ENCODE data around the gene FRY. TPM values are rescaled to one million over a fixed set of nuclear protein-coding genes. Genes with fewer than 3 reads are reported as not detected.

FRY gene
- total RNA-seq, 2 donors from 2014 or later = 16.4 to 33.3 TPM

GRCh38 chr13:32135056-32135390 lies 103.4 kb downstream of the FRY start:
- 79% methylated on average over 4 of the region's 4 CpGs for WGBS
- Histone ChIP-seq H3K27ac (no peak overlapping the region), H3K9me3 (no peaks in the 10 kb centered on the region), H3K27me3 (replicated peaks; ENCODE audit: insufficient read depth) (no peaks in the 10 kb centered on the region), H3K4me3 (no peak overlapping the region), H3K36me3 (no peaks in the 10 kb centered on the region), H3K4me1 (replicated peaks) (no peaks in the 10 kb centered on the region)
- intact Hi-C loops (cut with DNase I) = no loop called here
- no peak for TF ChIP-seq CTCF (IDR thresholded peaks at IDR 0.05)
- TF ChIP-seq POLR2AphosphoS5 (IDR thresholded peaks at IDR 0.05) = no peak
- no peak for TF ChIP-seq POLR2A (IDR thresholded peaks at IDR 0.05)
- DNase-seq (ENCODE audit: low spot score) = no peak

GRCh38 chr13:32135655-32136054 lies 104.1 kb downstream of the FRY start:
- Histone ChIP-seq H3K27me3 (replicated peaks; ENCODE audit: insufficient read depth) (no peaks in the 10 kb centered on the region), H3K36me3 (no peaks in the 10 kb centered on the region), H3K27ac (no peak overlapping the region), H3K4me1 (replicated peaks) (no peaks in the 10 kb centered on the region), H3K4me3 (no peak overlapping the region), H3K9me3 (no peaks in the 10 kb centered on the region)
- WGBS = 86% methylated on average over 6 of the region's 6 CpGs
- intact Hi-C loops (cut with DNase I) = no loop called here
- no peak for DNase-seq (ENCODE audit: low spot score)
- TF ChIP-seq CTCF (IDR thresholded peaks at IDR 0.05) = no peak
- no peak for TF ChIP-seq POLR2AphosphoS5 (IDR thresholded peaks at IDR 0.05)
- TF ChIP-seq POLR2A (IDR thresholded peaks at IDR 0.05) = no peak

GRCh38 chr13:32136061-32136460 lies 104.5 kb downstream of the FRY start:
- Histone ChIP-seq H3K4me3 (no peak overlapping the region), H3K9me3 (no peaks in the 10 kb centered on the region), H3K27me3 (replicated peaks; ENCODE audit: insufficient read depth) (no peaks in the 10 kb centered on the region), H3K27ac (no peak overlapping the region), H3K36me3 (no peaks in the 10 kb centered on the region), H3K4me1 (replicated peaks) (no peaks in the 10 kb centered on the region)
- TF ChIP-seq POLR2A (IDR thresholded peaks at IDR 0.05) (no peak), POLR2AphosphoS5 (IDR thresholded peaks at IDR 0.05) (no peak)
- 45% methylated on average over 2 of the region's 2 CpGs for WGBS
- DNase-seq (ENCODE audit: low spot score) = no peak
- intact Hi-C loops (cut with DNase I) = no loop called here

GRCh38 chr13:32136716-32137115 lies 105.1 kb downstream of the FRY start:
- no peak for DNase-seq (ENCODE audit: low spot score)
- WGBS = 63% methylated on average over 2 of the region's 2 CpGs
- H3K27me3 ChIP-seq (replicated peaks; ENCODE audit: insufficient read depth) = no peaks in the 10 kb centered on the region

GRCh38 chr13:32139251-32139650 lies 107.7 kb downstream of the FRY start:
- H3K27me3 ChIP-seq (replicated peaks; ENCODE audit: insufficient read depth) = no peaks in the 10 kb centered on the region
- WGBS = 97% methylated on average over 5 of the region's 5 CpGs
- no peak overlapping the region for H3K27ac ChIP-seq
- no peaks in the 10 kb centered on the region for H3K9me3 ChIP-seq
- TF ChIP-seq POLR2A (IDR thresholded peaks at IDR 0.05) (no peak), POLR2AphosphoS5 (IDR thresholded peaks at IDR 0.05) (no peak), CTCF (IDR thresholded peaks at IDR 0.05) (no peak)
- H3K4me1 ChIP-seq (replicated peaks) = no peaks in the 10 kb centered on the region
- no peak for DNase-seq (ENCODE audit: low spot score)
- no peak overlapping the region for H3K4me3 ChIP-seq
- no peaks in the 10 kb centered on the region for H3K36me3 ChIP-seq
- intact Hi-C loops (cut with DNase I) = no loop called here

More at GRCh38 chr13:32136716-32137115, 105.1 kb downstream of the FRY start:
- no peak for TF ChIP-seq POLR2A (IDR thresholded peaks at IDR 0.05)
- no peak for TF ChIP-seq CTCF (IDR thresholded peaks at IDR 0.05)
- no peak for TF ChIP-seq POLR2AphosphoS5 (IDR thresholded peaks at IDR 0.05)
- H3K36me3 ChIP-seq = no peaks in the 10 kb centered on the region
- no peaks in the 10 kb centered on the region for H3K4me1 ChIP-seq (replicated peaks)
- no peak overlapping the region for H3K27ac ChIP-seq
- intact Hi-C loops (cut with DNase I) = no loop called here
- no peak overlapping the region for H3K4me3 ChIP-seq
- H3K9me3 ChIP-seq = no peaks in the 10 kb centered on the region
